Esophagus muscularis mucosa (tissue), 4 donors: Measurements from ENCODE around the gene TMEM179.

Experiments
- CTCF ChIP-seq, 3 experiments: fragments of 200-600 bp in 2 of 3; fragments of 450-650 bp in 1 of 3; sonication (generic) in 2 of 3; IDR thresholded peaks; one replicate each; pipeline ENCODE4 v1.5.1; 2017 to 2019; ENCODE audit warnings: antibody characterized with exemption in 3 of 3, mild to moderate bottlenecking in 2 of 3, moderate library complexity in 1 of 3
- EP300 ChIP-seq: sonication (generic); formaldehyde crosslinking; IDR thresholded peaks from one replicate; pipeline ENCODE4 v1.6.1; 2017; ENCODE audit warnings: antibody characterized with exemption
- POLR2A ChIP-seq: fragments of 450-650 bp; IDR thresholded peaks from one replicate; pipeline ENCODE4 v1.6.1; 2017; ENCODE audit warnings: antibody characterized with exemption, moderate library complexity, mild to moderate bottlenecking, low read depth
- POLR2AphosphoS5 ChIP-seq, 2 donors: sonication (generic); formaldehyde crosslinking; IDR thresholded peaks; one replicate each; pipeline ENCODE4 v1.6.1; 2017; ENCODE audit warnings: antibody characterized with exemption in 2 of 2

- TF ChIP-seq CTCF (IDR thresholded peaks at IDR 0.05) (no peak), EP300 (no peak), POLR2A (no peak), POLR2AphosphoS5 (IDR thresholded peaks at IDR 0.05) (no peak)
Measured at GRCh38 chr14:104582662-104583061, 21.9 kb downstream of the TMEM179 start.
